Tibial artery (tissue), 4 donors: ENCODE data around the gene PARP8.

ENCODE experiments used
- DNase-seq, 2 donors: peaks; one replicate each; pipeline ENCODE4 v3.0.0-alpha.2; 2019
- H3K27ac ChIP-seq, 2 donors: fragments of 200-600 bp; sonication (generic) in 1 of 2; 1 replicate in 1 of 2; 2 replicates in 1 of 2; pipeline ENCODE4 v1.5.1; 2018 to 2019; ENCODE audit warnings: mild to moderate bottlenecking in 1 of 2
- H3K27me3 ChIP-seq, 2 donors: fragments of 200-600 bp; sonication (generic) in 1 of 2; one replicate each; pipeline versions ENCODE4 v1.5.1 to v1.6.0; 2016 to 2019
- H3K36me3 ChIP-seq, 3 donors: fragments of 200-600 bp; sonication (generic) in 2 of 3; one replicate each; pipeline ENCODE4 v1.5.1; 2016 to 2019; ENCODE audit warnings: mild to moderate bottlenecking in 2 of 3
- H3K4me1 ChIP-seq, 4 donors: fragments of 200-600 bp; sonication (generic) in 2 of 4; 1 replicate in 3 of 4; 2 replicates in 1 of 4; pipeline ENCODE4 v1.5.1; 2016 to 2019
- H3K4me3 ChIP-seq, 2 donors: fragments of 200-600 bp; sonication (generic) in 1 of 2; 1 replicate in 1 of 2; 2 replicates in 1 of 2; pipeline ENCODE4 v1.5.1; 2018 to 2019; ENCODE audit warnings: mild to moderate bottlenecking in 2 of 2
- H3K9me3 ChIP-seq, 3 donors: fragments of 200-600 bp; sonication (generic) in 1 of 3; one replicate each; pipeline ENCODE4 v1.5.1; 2016 to 2019
- CTCF ChIP-seq, 2 experiments: fragments of 200-600 bp in 1 of 2; fragments of 450-650 bp in 1 of 2; IDR thresholded peaks; one replicate each; pipeline ENCODE4 v1.5.1; 2017 to 2019; ENCODE audit warnings: antibody characterized with exemption in 2 of 2, mild to moderate bottlenecking in 1 of 2, moderate library complexity in 1 of 2
- intact Hi-C: fragments of 100-400 bp; cut with DNase I; formaldehyde crosslinking; loops from one replicate; pipeline ENCODE4 v1.15.0; 2023; ENCODE audit warnings: low total_unique reads

PARP8 gene

DNA sequence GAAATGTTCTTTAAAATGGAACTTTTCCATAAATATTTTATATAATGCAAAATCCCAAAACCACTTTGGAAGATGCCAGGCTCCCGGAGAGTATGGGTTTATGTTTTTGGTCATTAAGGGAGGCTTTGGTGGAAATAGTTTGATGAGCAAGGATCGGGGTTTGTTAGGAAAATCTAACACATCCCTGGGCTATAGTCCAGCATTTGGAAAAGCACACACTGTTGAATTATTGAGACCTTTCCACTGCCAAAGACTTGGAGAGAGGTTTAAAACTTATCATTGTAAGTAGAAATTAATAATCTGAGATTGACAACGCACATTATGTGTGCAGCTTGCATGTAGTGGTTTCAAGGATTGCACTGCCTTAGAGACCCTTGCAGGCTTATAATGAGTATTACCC is 156.3 kb downstream of the PARP8 start:
- no peak overlapping the region for H3K4me3 ChIP-seq
- DNase-seq = no peak
- no peaks in the 10 kb centered on the region for H3K4me1 ChIP-seq
- no peak overlapping the region for H3K27ac ChIP-seq
- TF ChIP-seq CTCF (IDR thresholded peaks at IDR 0.05) = no peak
- intact Hi-C loops = no loop called here
- H3K27me3 ChIP-seq = no peaks in the 10 kb centered on the region
- no peaks in the 10 kb centered on the region for H3K9me3 ChIP-seq
- H3K36me3 ChIP-seq = peaks cover 7 to 17% (median 14%) of the 10 kb centered on the region in 3 donors

GRCh38 chr5:50823568-50823967 is 157.1 kb downstream of the PARP8 start:
- intact Hi-C loops = no loop called here
- no peak for TF ChIP-seq CTCF (IDR thresholded peaks at IDR 0.05)

GRCh38 chr5:50824109-50824508 is 157.7 kb downstream of the PARP8 start:
- no peak overlapping the region for H3K4me3 ChIP-seq
- no peak for DNase-seq
- intact Hi-C loops = no loop called here
- no peak for TF ChIP-seq CTCF (IDR thresholded peaks at IDR 0.05)
- no peak overlapping the region for H3K27ac ChIP-seq
- peaks cover 17 to 27% (median 22%) of the 10 kb centered on the region in 3 donors for H3K36me3 ChIP-seq
- H3K27me3 ChIP-seq = no peaks in the 10 kb centered on the region
- H3K4me1 ChIP-seq = no peaks in the 10 kb centered on the region
- H3K9me3 ChIP-seq = no peaks in the 10 kb centered on the region

More at GRCh38 chr5:50823568-50823967, 157.1 kb downstream of the PARP8 start:
- Histone ChIP-seq H3K4me3 (no peak overlapping the region), H3K9me3 (no peaks in the 10 kb centered on the region), H3K27me3 (no peaks in the 10 kb centered on the region), H3K27ac (no peak overlapping the region), H3K36me3 (peaks cover 15 to 22% (median 22%) of the 10 kb centered on the region in 3 donors), H3K4me1 (no peaks in the 10 kb centered on the region)
- DNase-seq = no peak

DNA sequence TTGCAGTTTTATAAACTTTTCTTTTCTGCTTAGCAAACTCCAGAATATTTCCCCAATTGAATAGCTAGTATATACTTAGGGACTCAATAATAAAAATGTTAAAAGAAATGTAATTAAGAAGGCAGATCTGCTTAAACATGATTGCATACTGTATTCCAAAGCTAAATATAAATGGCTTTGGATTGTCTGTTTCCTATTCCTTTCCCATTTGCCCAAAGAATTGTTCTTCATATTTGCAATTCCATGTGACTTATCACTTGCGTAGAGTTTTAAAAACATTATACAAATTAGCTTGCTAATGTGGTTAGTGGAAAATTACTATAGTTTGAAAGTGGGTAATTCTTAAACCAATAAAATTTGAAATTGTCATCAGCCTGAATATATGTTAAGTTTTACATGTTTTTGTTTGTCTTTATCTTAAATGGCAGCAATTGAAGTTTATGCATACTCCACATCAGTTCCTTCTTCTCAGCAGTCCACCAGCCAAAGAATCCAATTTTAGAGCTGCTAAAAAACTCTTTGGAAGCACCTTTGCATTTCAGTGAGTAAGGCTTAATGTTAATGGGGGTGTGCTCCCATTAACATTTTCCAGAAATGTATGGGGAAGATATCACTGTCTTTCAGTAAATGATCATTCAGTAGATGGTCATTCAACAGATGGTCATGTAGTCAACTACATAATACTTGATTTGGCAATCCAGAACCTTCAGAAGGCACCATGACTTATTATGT is 161.2 kb downstream of the PARP8 start:
- H3K4me3 ChIP-seq = no peak overlapping the region
- peaks cover 14 to 21% (median 19%) of the 10 kb centered on the region in 3 donors for H3K36me3 ChIP-seq
- H3K4me1 ChIP-seq = no peaks in the 10 kb centered on the region
- no peak for DNase-seq
- TF ChIP-seq CTCF (IDR thresholded peaks at IDR 0.05) = no peak
- intact Hi-C loops = no loop called here
- no peaks in the 10 kb centered on the region for H3K27me3 ChIP-seq
- no peaks in the 10 kb centered on the region for H3K9me3 ChIP-seq
- H3K27ac ChIP-seq = no peak overlapping the region

- Histone ChIP-seq H3K9me3 (no peaks in the 10 kb centered on the region), H3K27ac (no peak overlapping the region), H3K4me1 (no peaks in the 10 kb centered on the region), H3K27me3 (no peaks in the 10 kb centered on the region), H3K36me3 (peaks cover 16 to 22% (median 18%) of the 10 kb centered on the region in 3 donors), H3K4me3 (no peak overlapping the region)
- intact Hi-C loops = no loop called here
- no peak for DNase-seq
- TF ChIP-seq CTCF (IDR thresholded peaks at IDR 0.05) = no peak
Measured at GRCh38 chr5:50829023-50829422, 162.6 kb downstream of the PARP8 start.
